GM18498 (cell line): ENCODE measurements around the gene CCDC27.

Source experiments
- ATAC-seq: cut with Tn5 transposase; IDR thresholded peaks from one replicate; pipeline ENCODE4 v1.9.1; 2021; ENCODE audit warnings: mild to moderate bottlenecking, moderate library complexity; ENCODE audit not compliant: unreplicated experiment

Gene CCDC27

GRCh38 chr1:3750741-3751140 lies 1.5 kb upstream of the CCDC27 start:
- ATAC-seq, result no peak

- ATAC-seq, result no peak
Measured at GRCh38 chr1:3753656-3754454, 1.6 kb downstream of the CCDC27 start.

DNA sequence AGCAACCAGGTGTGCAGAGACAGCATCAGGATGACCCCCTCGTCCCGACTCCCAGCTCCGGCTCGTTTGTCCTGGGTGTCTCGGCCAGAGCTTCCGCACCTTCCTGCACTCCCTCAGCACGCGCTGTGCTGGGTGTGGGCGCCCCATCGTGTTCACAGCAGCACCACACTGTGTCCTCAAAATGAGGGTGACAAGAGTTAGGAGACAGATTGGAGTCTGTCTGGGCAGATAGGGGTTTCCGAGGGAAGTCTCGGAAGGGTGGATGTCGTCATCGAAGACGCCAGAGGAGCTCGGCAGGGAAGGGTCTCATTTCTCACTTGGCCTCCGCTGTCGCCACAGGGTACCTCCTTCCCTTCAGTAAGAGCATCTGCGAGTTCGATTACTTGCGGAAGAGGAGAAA lies 4.1 kb downstream of the CCDC27 start:
- no peak for ATAC-seq

DNA sequence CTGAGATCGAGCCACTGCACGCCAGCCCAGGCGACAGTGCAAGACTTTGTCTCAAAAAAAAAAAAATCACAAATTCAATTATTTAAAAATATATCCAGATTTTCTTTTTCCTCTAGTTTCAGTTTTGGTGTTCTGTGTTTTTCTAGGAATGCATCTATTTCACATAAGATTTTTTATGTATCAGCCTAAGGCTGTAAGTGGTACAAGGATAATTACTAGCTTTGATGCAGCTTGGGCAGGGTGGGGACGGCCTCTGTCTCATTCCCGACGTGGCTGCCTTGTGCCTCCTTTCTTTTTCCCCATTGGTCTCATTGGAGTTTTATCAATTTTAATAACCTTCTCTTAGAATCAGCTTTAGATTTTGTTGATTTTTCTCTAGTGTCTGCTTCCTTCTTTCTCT lies 6.9 kb downstream of the CCDC27 start:
- no peak for ATAC-seq

GRCh38 chr1:3759796-3760195 lies 7.5 kb downstream of the CCDC27 start:
- ATAC-seq, result no peak

- ATAC-seq, result no peak
Measured at GRCh38 chr1:3761296-3762010, 9.2 kb downstream of the CCDC27 start.

DNA sequence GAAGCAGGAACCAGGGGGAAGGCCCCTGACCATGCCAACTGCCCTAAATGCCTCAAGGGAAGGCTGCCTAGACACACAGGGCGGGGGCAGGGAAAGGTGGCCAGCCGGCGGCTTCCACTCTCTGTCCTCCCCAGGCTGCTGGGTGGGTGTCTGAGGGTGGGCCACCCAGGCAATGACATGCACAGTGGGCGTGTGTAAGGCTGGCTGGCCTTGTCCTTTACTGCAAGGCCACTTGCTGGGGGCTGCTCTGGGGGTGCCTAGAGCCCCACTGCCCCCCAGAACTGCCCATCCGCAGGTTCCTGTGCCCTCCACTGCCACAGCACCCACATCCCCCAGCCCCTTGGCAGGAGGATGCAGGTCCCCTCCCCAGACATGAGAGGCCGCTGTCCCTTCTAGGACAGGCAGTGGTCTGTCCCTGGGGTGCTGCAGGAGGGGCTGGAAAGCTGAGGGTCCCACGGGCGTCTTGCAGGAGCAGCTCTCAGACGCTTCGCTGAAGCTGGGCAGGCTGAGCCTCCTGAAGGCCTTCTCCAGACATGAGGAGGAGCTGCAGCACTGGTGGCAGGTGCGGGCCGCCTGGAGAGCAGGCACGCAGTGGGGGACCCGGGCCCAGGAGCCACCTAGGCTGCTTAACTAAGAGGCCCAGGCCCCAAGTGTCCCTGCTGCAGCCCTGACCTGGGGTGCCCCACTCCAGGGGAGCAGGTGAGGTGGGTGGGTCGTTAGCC lies 10.1 kb downstream of the CCDC27 start:
- ATAC-seq, result no peak

GRCh38 chr1:3762873-3763228 lies 10.6 kb downstream of the CCDC27 start:
- ATAC-seq, result no peak

GRCh38 chr1:3763351-3764125 lies 11.3 kb downstream of the CCDC27 start:
- no peak for ATAC-seq

DNA sequence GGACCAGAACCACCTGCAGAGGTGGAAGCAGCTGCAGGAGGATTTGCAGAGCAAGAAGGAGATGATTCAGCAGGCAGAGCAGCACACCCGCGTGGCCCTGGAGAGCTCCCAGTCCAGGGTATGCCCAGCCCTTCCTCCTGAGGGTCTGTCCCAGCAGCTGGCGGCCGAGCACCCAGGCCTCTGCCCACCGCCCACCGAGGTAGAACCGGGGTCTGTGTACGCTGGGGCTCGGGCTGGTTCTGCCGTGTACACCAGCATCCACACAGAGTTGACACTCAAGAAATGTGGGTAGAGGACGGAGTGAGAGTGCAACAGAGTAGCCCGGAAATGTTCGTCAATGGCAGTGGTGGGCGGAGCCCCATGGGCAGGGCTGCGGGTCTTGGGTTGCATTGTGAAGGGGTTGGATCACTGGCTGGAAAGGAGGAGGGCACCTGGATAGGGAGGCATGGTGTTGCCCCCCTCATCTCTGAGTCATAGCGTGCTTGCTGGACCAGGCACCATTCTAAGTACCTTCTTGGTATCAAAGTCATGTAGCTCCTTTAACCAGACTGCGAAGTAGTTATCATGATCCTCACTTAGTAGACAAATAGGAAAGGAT lies 15.2 kb downstream of the CCDC27 start:
- no peak for ATAC-seq

GRCh38 chr1:3768811-3769390 lies 16.7 kb downstream of the CCDC27 start:
- ATAC-seq, result no peak

GRCh38 chr1:3770047-3770765 lies 18.0 kb downstream of the CCDC27 start:
- ATAC-seq, result no peak

GRCh38 chr1:3771108-3772026 lies 19.1 kb downstream of the CCDC27 start:
- ATAC-seq, result no peak

GRCh38 chr1:3772027-3772714 lies 19.9 kb downstream of the CCDC27 start:
- peak; percentile 65 for ATAC-seq

- peak; percentile 24 for ATAC-seq
Measured at GRCh38 chr1:3772715-3773571, 20.7 kb downstream of the CCDC27 start, which contains the start of gene SMIM1. TSS of gene SMIM1 (plus strand) at chr1:3772749. CDS start at chr1:3775374, 2,625 bp downstream.

DNA sequence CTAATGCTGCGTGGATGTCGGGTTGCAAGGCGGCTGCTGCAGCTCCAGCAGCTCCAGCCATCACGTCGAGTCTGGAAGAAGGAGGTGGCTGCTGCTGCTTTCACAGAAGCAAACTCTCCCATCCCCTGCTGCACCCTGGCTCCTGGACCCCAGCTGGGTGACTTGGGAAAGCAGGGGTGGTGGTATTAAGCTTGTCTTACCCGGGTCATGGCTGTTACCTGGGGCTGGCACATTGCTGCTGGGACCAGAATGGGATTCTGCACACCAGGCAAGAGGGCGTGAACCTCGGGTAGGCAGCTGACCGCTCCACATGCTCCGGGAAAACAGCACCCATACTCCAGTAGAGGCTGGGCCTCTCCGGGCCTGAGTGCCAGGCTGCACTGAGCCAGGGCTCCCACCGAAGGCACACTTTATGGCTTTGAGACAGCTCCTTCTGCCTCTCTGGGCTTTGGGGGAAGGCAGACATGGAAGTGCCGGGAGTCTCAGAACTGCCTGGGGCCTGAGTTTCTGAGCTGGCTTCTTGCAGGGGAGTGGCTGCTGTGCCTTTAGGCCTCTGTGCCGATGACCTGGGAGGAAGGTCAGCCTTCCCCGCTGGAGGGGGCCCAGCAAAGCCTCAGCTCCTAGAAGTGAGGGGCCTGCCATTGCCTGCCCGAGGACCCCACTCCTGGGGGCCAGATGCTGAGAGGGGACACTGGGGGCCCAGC lies 21.5 kb downstream of the CCDC27 start:
- ATAC-seq, result no peak
